ENCODE data around the gene MSI2. TPM values are rescaled to one million over a fixed set of nuclear protein-coding genes. Genes with fewer than 3 reads are reported as not detected.

The MSI2 gene
- total RNA-seq, 1 donor from 2014 or later = 26.6 TPM

DNA sequence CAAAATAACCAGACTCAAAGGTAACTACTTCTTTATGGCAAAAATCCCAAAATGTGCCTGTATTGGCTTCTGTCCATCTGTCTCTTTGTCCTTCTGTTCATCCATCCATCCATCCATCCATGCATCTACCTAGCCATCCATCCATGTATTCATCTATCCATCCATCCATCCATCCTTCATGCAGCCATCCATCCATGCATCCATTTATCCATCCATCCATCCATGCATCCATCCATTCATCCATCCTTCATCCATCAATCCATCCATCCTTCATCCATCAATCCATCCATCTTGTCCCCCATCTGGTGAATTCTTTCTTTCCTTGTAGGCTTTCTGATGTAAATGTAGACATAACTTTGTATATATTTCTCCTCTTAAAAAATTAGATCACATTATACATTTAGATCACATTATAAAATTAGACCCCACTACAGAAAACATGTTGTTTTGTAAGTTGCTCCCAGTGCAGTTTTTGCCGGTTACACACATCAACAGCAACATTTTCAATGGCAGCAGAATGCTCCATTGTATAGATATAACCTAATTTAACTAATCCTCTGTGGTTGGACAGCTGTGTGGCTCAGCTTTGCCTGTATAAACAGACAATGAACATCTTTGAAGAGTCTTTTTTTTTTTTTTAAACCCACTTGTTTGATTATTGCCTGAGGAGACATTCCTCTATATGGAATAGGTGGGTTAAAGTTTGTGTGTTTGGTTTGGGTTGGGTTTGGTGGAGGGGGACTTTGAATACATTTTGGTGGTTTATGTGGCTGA, 72.0 kb downstream of the MSI2 start:
- TF ChIP-seq, protein P1, sequence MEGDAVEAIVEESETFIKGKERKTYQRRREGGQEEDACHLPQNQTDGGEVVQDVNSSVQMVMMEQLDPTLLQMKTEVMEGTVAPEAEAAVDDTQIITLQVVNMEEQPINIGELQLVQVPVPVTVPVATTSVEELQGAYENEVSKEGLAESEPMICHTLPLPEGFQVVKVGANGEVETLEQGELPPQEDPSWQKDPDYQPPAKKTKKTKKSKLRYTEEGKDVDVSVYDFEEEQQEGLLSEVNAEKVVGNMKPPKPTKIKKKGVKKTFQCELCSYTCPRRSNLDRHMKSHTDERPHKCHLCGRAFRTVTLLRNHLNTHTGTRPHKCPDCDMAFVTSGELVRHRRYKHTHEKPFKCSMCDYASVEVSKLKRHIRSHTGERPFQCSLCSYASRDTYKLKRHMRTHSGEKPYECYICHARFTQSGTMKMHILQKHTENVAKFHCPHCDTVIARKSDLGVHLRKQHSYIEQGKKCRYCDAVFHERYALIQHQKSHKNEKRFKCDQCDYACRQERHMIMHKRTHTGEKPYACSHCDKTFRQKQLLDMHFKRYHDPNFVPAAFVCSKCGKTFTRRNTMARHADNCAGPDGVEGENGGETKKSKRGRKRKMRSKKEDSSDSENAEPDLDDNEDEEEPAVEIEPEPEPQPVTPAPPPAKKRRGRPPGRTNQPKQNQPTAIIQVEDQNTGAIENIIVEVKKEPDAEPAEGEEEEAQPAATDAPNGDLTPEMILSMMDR (conservative IDR thresholded peaks at IDR 0.05; ENCODE audit: low read depth, low read length) = no peak
- no peak for DNase-seq (ENCODE audit: low read depth)
- H3K4me3 ChIP-seq (ENCODE audit: low read depth, low read length) = no peak overlapping the region

DNA sequence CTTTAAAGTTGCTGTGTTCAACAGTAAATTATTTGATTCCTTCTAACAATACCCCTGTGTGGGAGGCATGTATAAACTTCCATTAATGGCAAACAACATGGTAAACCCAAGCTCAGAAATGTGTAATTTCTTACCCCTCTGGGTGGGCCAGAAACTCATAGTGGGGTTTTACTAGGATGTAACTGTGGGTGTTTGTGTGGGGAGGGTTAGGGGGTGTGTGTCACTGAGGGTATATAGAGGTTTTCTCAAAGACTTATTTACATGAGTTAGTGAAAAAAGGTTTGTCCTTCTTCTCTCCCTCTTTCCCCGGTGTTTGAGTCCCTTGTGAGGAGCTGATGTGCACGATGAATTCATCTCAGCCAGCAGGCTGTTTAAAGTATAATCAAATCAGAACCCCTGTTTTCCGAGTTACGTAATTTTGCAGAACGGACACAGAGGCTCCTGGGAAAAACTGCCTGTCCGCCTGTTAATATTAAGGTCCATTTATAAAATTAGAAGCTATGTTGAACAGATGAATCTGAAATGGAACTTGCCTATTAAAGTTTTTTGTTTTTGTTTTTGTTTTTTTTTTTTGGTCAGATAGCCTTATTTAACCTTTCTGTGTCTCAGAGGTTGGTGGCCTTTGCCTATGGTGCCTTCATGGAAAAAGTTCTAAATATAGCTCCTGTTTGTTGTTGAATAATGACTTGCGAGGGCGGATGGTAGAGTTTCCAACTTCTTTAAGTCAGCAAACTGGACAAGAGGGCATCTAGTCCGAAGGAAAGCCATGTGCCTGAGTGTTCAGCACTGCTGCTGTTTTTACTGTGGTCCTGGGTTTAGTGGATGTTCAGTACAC, 73.3 kb downstream of the MSI2 start:
- no peak overlapping the region for H3K4me3 ChIP-seq (ENCODE audit: low read depth, low read length)
- DNase-seq (ENCODE audit: low read depth) = peak; percentile 12
- TF ChIP-seq, protein P1 (conservative IDR thresholded peaks at IDR 0.05; ENCODE audit: low read depth, low read length) = no peak

DNA sequence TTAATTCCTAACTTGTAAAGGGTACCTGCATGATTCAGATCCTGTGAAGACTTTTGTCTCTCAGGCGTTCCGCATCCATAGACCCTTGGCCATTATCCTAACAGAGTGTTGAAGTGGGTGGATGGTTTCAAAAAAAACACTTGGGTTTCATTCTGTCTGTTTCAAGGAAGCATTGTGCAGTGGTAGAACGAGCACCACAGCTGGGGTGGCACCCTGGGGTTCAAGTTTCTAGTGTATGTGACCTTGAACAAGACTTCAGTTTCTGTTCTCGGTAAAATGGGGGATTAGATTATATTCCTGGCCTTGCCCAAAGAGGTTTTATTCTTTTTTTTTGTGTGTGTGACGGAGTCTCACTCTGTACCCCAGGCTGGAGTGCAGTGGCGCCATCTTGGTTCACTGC, 74.3 kb downstream of the MSI2 start:
- TF ChIP-seq, protein P1 (conservative IDR thresholded peaks at IDR 0.05; ENCODE audit: low read depth, low read length) = no peak
- DNase-seq (ENCODE audit: low read depth) = no peak
- H3K4me3 ChIP-seq (ENCODE audit: low read depth, low read length) = no peak overlapping the region

DNA sequence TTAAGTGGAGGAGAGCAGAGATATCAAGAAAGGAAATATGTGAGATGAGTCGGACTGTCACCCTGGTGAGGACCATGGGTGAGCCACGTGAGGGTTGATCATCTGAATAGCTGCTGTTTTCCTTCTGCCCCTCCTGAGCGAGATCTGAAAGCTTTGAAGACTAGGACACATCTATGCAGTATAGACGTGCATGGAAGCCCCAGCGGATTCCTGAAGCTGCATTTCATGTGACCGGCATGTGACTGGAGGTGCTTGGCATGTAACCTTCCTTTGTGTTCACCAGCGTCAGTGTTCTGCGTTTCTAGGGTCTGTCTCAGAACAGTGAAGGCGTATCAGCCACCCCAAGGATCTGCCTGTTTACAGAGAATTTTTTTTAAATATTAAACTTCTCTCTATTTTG, 75.1 kb downstream of the MSI2 start:
- TF ChIP-seq, protein P1 (conservative IDR thresholded peaks at IDR 0.05; ENCODE audit: low read depth, low read length) = no peak
- no peak overlapping the region for H3K4me3 ChIP-seq (ENCODE audit: low read depth, low read length)
- no peak for DNase-seq (ENCODE audit: low read depth)

DNA sequence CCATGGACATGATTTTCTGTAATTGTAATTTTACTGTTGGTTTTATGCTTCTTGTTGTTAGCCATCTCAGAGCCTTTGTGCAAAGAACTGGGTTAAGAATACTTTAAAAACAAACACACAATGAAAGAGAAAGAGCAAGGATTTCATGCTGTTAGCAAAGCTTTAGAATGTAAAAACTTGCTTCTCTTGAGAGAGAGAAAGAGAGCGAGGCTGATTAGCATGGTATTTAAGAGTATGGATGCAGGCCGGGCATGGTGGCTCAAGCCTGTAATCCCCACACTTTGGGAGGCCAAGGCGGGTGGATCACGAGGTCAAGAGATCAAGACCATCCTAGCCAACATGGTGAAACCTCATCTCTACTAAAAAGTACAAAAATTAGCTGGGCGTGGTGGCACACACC, 76.2 kb downstream of the MSI2 start:
- TF ChIP-seq, protein P1 (conservative IDR thresholded peaks at IDR 0.05; ENCODE audit: low read depth, low read length) = no peak
- no peak overlapping the region for H3K4me3 ChIP-seq (ENCODE audit: low read depth, low read length)
- DNase-seq (ENCODE audit: low read depth) = no peak

DNA sequence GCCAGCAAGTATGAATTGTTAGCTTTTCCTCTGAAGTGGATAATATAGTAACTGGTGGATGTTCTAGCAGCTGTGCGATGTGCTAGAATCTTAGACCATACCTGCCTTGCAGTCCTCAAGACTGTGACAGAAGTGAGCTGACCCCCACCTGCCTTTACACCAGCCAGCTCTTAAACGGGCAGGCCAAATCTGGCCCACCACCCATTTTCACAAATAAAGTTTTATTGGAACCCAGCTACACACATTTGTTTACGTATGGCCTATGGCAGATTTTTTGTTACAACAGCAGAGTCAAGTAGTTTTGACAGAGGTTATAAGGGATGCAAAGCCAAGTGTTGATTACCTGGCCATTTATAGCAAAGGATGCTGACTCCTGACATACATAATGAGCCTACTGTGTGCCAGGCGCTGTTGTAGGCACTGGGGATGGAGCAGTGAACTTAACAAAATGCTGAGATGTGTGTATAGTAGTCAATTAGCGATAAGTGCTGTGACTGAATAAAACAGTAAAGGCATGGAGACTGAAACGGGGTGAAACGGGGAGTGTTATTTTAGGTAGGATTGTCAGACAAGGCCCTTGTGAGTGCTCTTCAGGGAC, 79.0 kb downstream of the MSI2 start:
- no peak for DNase-seq (ENCODE audit: low read depth)
- H3K4me3 ChIP-seq (ENCODE audit: low read depth, low read length) = no peak overlapping the region
- TF ChIP-seq, protein P1 (conservative IDR thresholded peaks at IDR 0.05; ENCODE audit: low read depth, low read length) = no peak
